ENCODE data around the gene RARRES1.

DNA sequence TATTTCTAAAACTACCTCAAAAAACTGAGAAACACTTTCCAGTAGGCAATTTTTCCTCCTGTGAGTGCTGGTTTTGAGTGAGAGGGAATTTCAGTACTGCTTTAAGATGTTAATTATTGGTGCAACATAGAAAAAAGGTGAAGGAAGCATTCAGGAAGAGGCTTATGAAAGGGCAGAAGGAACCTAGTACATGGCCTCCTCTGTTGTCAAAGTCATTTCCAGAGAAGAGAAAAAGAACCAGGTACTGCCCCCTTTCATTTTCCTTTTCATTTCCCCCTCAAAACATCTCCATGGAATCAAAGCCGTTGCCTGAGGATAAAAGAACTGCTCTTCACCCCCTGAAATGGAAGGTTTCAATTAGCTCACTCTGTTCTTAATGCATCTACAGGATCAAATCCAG is 19.8 kb downstream of the RARRES1 start:
- TF ChIP-seq CTCF (IDR thresholded peaks at IDR 0.05) (no peak), POLR2A (IDR thresholded peaks at IDR 0.05) (no peak), POLR2AphosphoS5 (IDR thresholded peaks at IDR 0.05; ENCODE audit: insufficient read depth in 1 of 2, low read depth in 1 of 2) (no peak)
